Measurements from ENCODE around the gene LRMDA. TPM values are rescaled to one million over a fixed set of nuclear protein-coding genes. Genes with fewer than 3 reads are reported as not detected.

Gene LRMDA
- total RNA-seq, 1 donor from 2014 or later: not detected

GRCh38 chr10:75612904-75613684 lies 181.7 kb downstream of the LRMDA start:
- no peak overlapping the region for H3K4me3 Mint-ChIP-seq
- intact Hi-C loops (cut with micrococcal nuclease): no loop called here
- DNase-seq: no peak
- POLR2A ChIA-PET: no interaction called here
- ATAC-seq (ENCODE audit: low read depth): no peak
- TF ChIP-seq, protein P1, sequence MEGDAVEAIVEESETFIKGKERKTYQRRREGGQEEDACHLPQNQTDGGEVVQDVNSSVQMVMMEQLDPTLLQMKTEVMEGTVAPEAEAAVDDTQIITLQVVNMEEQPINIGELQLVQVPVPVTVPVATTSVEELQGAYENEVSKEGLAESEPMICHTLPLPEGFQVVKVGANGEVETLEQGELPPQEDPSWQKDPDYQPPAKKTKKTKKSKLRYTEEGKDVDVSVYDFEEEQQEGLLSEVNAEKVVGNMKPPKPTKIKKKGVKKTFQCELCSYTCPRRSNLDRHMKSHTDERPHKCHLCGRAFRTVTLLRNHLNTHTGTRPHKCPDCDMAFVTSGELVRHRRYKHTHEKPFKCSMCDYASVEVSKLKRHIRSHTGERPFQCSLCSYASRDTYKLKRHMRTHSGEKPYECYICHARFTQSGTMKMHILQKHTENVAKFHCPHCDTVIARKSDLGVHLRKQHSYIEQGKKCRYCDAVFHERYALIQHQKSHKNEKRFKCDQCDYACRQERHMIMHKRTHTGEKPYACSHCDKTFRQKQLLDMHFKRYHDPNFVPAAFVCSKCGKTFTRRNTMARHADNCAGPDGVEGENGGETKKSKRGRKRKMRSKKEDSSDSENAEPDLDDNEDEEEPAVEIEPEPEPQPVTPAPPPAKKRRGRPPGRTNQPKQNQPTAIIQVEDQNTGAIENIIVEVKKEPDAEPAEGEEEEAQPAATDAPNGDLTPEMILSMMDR (IDR thresholded peaks at IDR 0.05): no peak
- no peaks in the 10 kb centered on the region for H3K9me3 Mint-ChIP-seq
- H3K27me3 Mint-ChIP-seq: peaks cover 13% of the 10 kb centered on the region
- CTCF ChIA-PET: no interaction called here
- no peaks in the 10 kb centered on the region for H3K36me3 Mint-ChIP-seq (ENCODE audit: low read depth)
- H3K4me1 Mint-ChIP-seq: peaks cover 9% of the 10 kb centered on the region
- H3K27ac Mint-ChIP-seq: no peak overlapping the region

GRCh38 chr10:75613685-75614504 lies 182.5 kb downstream of the LRMDA start:
- Mint-ChIP-seq H3K27ac (no peak overlapping the region), H3K27me3 (peaks cover 13% of the 10 kb centered on the region), H3K4me3 (no peak overlapping the region), H3K4me1 (peaks cover 9% of the 10 kb centered on the region), H3K9me3 (no peaks in the 10 kb centered on the region), H3K36me3 (ENCODE audit: low read depth) (no peaks in the 10 kb centered on the region)
- ChIA-PET CTCF (no interaction called here), POLR2A (no interaction called here)
- DNase-seq (no peak), ATAC-seq (ENCODE audit: low read depth) (no peak)
- intact Hi-C loops (cut with micrococcal nuclease): no loop called here
- TF ChIP-seq, protein P1 (IDR thresholded peaks at IDR 0.05): no peak

DNA sequence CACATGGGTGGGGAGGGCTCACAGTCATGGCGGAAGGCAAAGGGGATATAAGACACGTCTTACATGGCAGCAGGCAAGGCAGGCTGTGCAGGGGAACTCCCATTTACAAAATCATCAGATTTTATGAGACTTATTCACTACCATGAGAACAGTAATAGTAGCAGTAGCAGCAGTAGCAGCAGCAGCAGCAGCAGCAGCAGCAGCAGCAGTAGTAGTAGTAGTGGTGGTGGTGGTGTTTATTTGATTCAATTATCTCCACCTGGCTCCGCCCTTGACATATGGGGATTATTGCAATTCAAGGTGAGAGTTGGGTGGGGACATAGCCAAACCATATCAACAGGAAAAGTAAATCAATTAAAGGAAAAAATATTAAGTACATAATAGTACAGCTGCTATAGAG lies 184.7 kb downstream of the LRMDA start:
- Mint-ChIP-seq H3K4me1 (peaks cover 4% of the 10 kb centered on the region), H3K27me3 (peaks cover 13% of the 10 kb centered on the region), H3K36me3 (ENCODE audit: low read depth) (no peaks in the 10 kb centered on the region), H3K27ac (no peak overlapping the region), H3K4me3 (no peak overlapping the region), H3K9me3 (no peaks in the 10 kb centered on the region)
- intact Hi-C loops (cut with micrococcal nuclease): no loop called here
- ATAC-seq (ENCODE audit: low read depth) (no peak), DNase-seq (no peak)
- ChIA-PET CTCF (no interaction called here), POLR2A (no interaction called here)
- TF ChIP-seq, protein P1 (IDR thresholded peaks at IDR 0.05): no peak

GRCh38 chr10:75616874-75617478 lies 185.6 kb downstream of the LRMDA start:
- Mint-ChIP-seq H3K27ac (no peak overlapping the region), H3K4me3 (no peak overlapping the region), H3K36me3 (ENCODE audit: low read depth) (no peaks in the 10 kb centered on the region), H3K27me3 (peaks cover 13% of the 10 kb centered on the region), H3K4me1 (no peaks in the 10 kb centered on the region), H3K9me3 (no peaks in the 10 kb centered on the region)
- intact Hi-C loops (cut with micrococcal nuclease): no loop called here
- POLR2A ChIA-PET: no interaction called here
- CTCF ChIA-PET: no interaction called here
- no peak for DNase-seq
- ATAC-seq (ENCODE audit: low read depth): no peak
- TF ChIP-seq, protein P1 (IDR thresholded peaks at IDR 0.05): no peak

Measured in activated B cell treated with CpG ODN at 0.5 μM for 24 hours (primary cell).